Tongue (tissue), 3 donors: ENCODE data around the gene PARN. TPM values are rescaled to one million over a fixed set of nuclear protein-coding genes. Genes with fewer than 3 reads are reported as not detected.

Experiments
- DNase-seq: peaks from one replicate; pipeline ENCODE4 v3.0.0-alpha.2; 2015
- small RNA-seq: library from RNA; depleted of rRNA; stranded (forward); fragments of <200 nt; gene quantifications from one replicate; pipeline ENCODE3, GENCODE V24; 2014; ENCODE audit warnings: low replicate concordance
- total RNA-seq: library from RNA; depleted of rRNA; stranded (reverse); fragments of >200 nt; gene quantifications from one replicate; pipeline ENCODE4 v1.2.3, GENCODE V29; 2014

Gene PARN
- total RNA-seq, 1 donor from 2014 or later, result 54.7 TPM

DNA sequence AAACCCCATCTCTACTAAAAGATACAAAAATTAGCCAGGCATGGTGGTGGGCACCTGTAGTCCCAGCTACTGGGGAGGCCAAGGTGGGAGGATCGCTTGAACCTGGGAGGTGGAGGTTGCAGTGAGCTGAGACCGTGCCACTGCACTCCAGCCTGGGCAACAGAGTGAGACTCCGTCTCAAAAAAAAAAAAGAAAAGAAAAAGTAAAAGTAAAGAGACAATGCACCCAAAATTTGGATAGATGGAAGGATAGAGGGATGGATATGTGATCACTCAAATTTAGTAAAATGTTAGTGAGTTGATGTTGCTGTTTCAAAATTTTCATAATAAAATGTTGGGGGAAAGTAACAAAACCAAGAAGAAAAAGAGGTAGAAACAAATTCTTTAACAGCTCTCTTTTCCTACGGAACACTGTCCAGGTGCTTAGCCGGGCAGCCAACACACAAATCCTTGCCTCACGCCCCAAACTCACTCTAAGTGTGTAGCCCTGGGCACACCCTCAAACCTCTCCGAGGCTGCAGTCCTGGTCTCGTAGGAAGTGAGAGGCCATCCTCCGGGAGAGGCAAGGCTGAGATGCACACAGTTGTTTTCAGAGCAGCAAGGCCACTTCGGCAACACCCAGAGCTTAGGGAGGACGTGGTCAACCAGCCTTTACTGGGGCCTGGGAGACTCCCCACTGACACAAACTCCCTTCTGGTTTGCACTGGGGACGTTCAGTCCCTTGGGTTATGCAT lies 228.9 kb downstream of the PARN start:
- peak; percentile 15 for DNase-seq

- DNase-seq, result peak; percentile 22
These were observed 229.6 kb downstream of the PARN start for GRCh38 chr16:14400285-14400977.

- DNase-seq, result peak; percentile 87
These were observed 230.4 kb downstream of the PARN start for GRCh38 chr16:14399378-14400284.

GRCh38 chr16:14398014-14398717 lies 231.9 kb downstream of the PARN start:
- no peak for DNase-seq

DNA sequence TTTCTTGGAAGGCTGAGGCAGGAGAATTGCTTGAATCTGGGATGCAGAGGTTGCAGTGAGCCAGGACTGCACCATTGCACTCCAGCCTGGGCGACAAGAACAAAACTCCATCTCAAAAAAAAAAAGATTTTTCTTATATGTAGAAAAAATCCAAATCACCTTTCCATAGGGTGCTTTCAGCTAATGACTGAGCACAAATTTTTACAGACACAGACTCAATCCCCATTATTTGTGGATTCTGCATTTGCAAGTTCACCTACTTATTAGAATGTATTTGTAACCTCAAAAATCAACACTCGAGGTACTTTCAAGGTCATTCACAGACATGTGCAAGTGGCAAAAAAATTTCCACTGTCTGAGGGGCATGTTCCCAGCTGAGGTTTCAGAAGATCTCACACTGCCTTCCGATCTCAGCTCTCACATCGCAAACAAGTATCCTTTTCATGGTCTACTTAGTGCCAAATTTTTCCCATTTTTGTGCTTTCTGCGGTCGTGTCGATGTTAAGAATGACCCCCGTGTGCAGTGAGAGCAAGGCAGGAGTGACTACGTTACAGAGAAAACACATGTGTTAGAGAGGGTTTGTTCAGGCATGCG lies 234.3 kb downstream of the PARN start:
- DNase-seq, result peak; percentile 11

- DNase-seq, result no peak
These were observed 235.2 kb downstream of the PARN start for GRCh38 chr16:14394834-14395233.

- DNase-seq, result no peak
These were observed 237.1 kb downstream of the PARN start for GRCh38 chr16:14392960-14393359.

GRCh38 chr16:14389359-14389758 lies 240.7 kb downstream of the PARN start:
- DNase-seq, result no peak

- DNase-seq, result no peak
These were observed 241.8 kb downstream of the PARN start for GRCh38 chr16:14388243-14388642.

- DNase-seq, result no peak
These were observed 243.9 kb downstream of the PARN start for GRCh38 chr16:14386115-14386514.

Small RNAs within 50 kb of the gene (small RNA-seq; reads per million reads assigned to genes)
- gene RN7SL274P (not detected), gene RNU7-125P (not detected)

Other genes with a start within 250 kb of the PARN start
- gene BFAR, start 2.7 kb upstream of the PARN start, total RNA-seq, result 107 TPM
- not detected for gene PLA2G10, start 64.0 kb upstream of the PARN start, total RNA-seq
- not detected for gene NPIPA3, start 73.2 kb upstream of the PARN start, total RNA-seq
- not detected for gene NPIPA2, start 112.3 kb upstream of the PARN start, total RNA-seq
- gene NOMO1, start 203.5 kb upstream of the PARN start, total RNA-seq, result 103 TPM